Fibroblast of pulmonary artery (primary cell): ENCODE measurements around the gene PCOLCE2.

Experiments
- DNase-seq: peaks from one replicate; pipeline ENCODE4 v3.0.0-alpha.2; 2010; ENCODE audit warnings: low read depth
- H3K4me3 ChIP-seq: replicated peaks from 2 replicates; pipeline ENCODE4 v1.5.1; 2011; ENCODE audit warnings: low read depth, mild to moderate bottlenecking, control low read depth, low read length, moderate library complexity
- CTCF ChIP-seq: IDR thresholded peaks from 2 replicates; pipeline ENCODE4 v1.5.1; 2011; ENCODE audit warnings: mild to moderate bottlenecking, control low read depth, low read length, inconsistent platforms; ENCODE audit errors: missing control alignments

The PCOLCE2 gene

GRCh38 chr3:142777927-142778326 is 111.0 kb downstream of the PCOLCE2 start:
- H3K4me3 ChIP-seq: no peak overlapping the region
- TF ChIP-seq CTCF: no peak
- DNase-seq: no peak

GRCh38 chr3:142768338-142768737 is 120.5 kb downstream of the PCOLCE2 start:
- no peak for DNase-seq
- no peak overlapping the region for H3K4me3 ChIP-seq
- no peak for TF ChIP-seq CTCF
